H9 (cell line): ENCODE results near the gene OR6S1. TPM values are rescaled to one million over a fixed set of nuclear protein-coding genes. Genes with fewer than 3 reads are reported as not detected.

ENCODE experiments used
- DNase-seq: peaks from one replicate; pipeline ENCODE4 v3.0.0-alpha.2; 2017
- H2AFZ ChIP-seq: one replicate; pipeline ENCODE4 v1.6.1; 2013; ENCODE audit warnings: mild to moderate bottlenecking, low read length, control low read depth, moderate library complexity
- H2AK5ac ChIP-seq: 2 replicates; pipeline ENCODE4 v1.6.1; 2013; ENCODE audit warnings: low read length, control low read depth, mixed read lengths; ENCODE audit not compliant: insufficient read length
- H2BK120ac ChIP-seq: one replicate; pipeline ENCODE4 v1.6.1; 2013; ENCODE audit warnings: low read depth, mild to moderate bottlenecking, low read length, control low read depth, inconsistent platforms; ENCODE audit not compliant: poor library complexity, severe bottlenecking
- H2BK12ac ChIP-seq: 2 replicates; pipeline ENCODE4 v1.6.1; 2013; ENCODE audit warnings: low read length, control low read depth, mixed read lengths, low read depth; ENCODE audit not compliant: insufficient read length
- H2BK15ac ChIP-seq: 2 replicates; pipeline ENCODE4 v1.6.1; 2013; ENCODE audit warnings: low read depth, low read length, control low read depth
- H2BK20ac ChIP-seq: one replicate; pipeline ENCODE4 v1.6.1; 2013; ENCODE audit warnings: low read depth, mild to moderate bottlenecking, low read length, control low read depth, inconsistent platforms; ENCODE audit not compliant: poor library complexity, severe bottlenecking
- H2BK5ac ChIP-seq: 2 replicates; pipeline ENCODE4 v1.6.1; 2013; ENCODE audit warnings: low read length, control low read depth, mixed read lengths; ENCODE audit not compliant: insufficient read length
- H3K14ac ChIP-seq: 2 replicates; pipeline ENCODE4 v1.6.1; 2013; ENCODE audit warnings: low read length, control low read depth; ENCODE audit not compliant: insufficient read depth
- H3K18ac ChIP-seq: 2 replicates; pipeline ENCODE4 v1.6.1; 2013; ENCODE audit warnings: low read depth, mild to moderate bottlenecking, mixed read lengths, low read length, control low read depth; ENCODE audit not compliant: insufficient read length
- H3K23ac ChIP-seq: 2 replicates; pipeline ENCODE4 v1.6.1; 2013; ENCODE audit warnings: low read length, control low read depth, mixed read lengths, low read depth; ENCODE audit not compliant: insufficient read length
- H3K23me2 ChIP-seq: 2 replicates; pipeline ENCODE4 v1.6.1; 2013; ENCODE audit warnings: low read depth, mild to moderate bottlenecking, mixed read lengths, low read length, control low read depth; ENCODE audit not compliant: insufficient read length, poor library complexity, severe bottlenecking
- H3K27ac ChIP-seq: 2 replicates; pipeline ENCODE4 v1.5.1; 2013; ENCODE audit warnings: low read length, control low read depth, mixed read lengths, low read depth; ENCODE audit not compliant: insufficient read length
- H3K27me3 ChIP-seq: 2 replicates; pipeline ENCODE4 v1.6.1; 2013; ENCODE audit warnings: low read length, control low read depth, inconsistent platforms; ENCODE audit not compliant: insufficient read depth
- H3K4ac ChIP-seq: 2 replicates; pipeline ENCODE4 v1.6.1; 2013; ENCODE audit warnings: low read depth, mild to moderate bottlenecking, control low read depth, inconsistent platforms, low read length, moderate library complexity
- H3K4me1 ChIP-seq: 2 replicates; pipeline ENCODE4 v1.6.1; 2013; ENCODE audit warnings: low read length, control low read depth, inconsistent platforms; ENCODE audit not compliant: insufficient read depth
- H3K4me2 ChIP-seq: 2 replicates; pipeline ENCODE4 v1.6.1; 2013; ENCODE audit warnings: low read length, control low read depth, mixed read lengths; ENCODE audit not compliant: insufficient read length, insufficient read depth
- H3K56ac ChIP-seq: 2 replicates; pipeline ENCODE4 v1.6.1; 2013; ENCODE audit warnings: low read depth, mild to moderate bottlenecking, mixed read lengths, low read length, control low read depth; ENCODE audit not compliant: insufficient read length
- H3K79me1 ChIP-seq: 2 replicates; pipeline ENCODE4 v1.6.1; 2013; ENCODE audit warnings: low read depth, mild to moderate bottlenecking, moderate library complexity, low read length, control low read depth, inconsistent platforms; ENCODE audit not compliant: insufficient read depth, poor library complexity, severe bottlenecking
- H3K79me2 ChIP-seq: 2 replicates; pipeline ENCODE4 v1.6.1; 2013; ENCODE audit warnings: low read length, control low read depth, inconsistent platforms; ENCODE audit not compliant: insufficient read depth
- H3K9ac ChIP-seq: 2 replicates; pipeline ENCODE4 v1.6.1; 2013; ENCODE audit warnings: low read length, control low read depth, mixed read lengths; ENCODE audit not compliant: insufficient read length; ENCODE audit errors: extremely low read depth
- H3K9me3 ChIP-seq: one replicate; pipeline ENCODE4 v1.6.1; 2013; ENCODE audit warnings: low read depth, low read length, inconsistent platforms; ENCODE audit not compliant: control insufficient read depth
- H3T11ph ChIP-seq: one replicate; pipeline ENCODE4 v1.6.1; 2013; ENCODE audit warnings: mild to moderate bottlenecking, low read length, control low read depth, inconsistent platforms
- H4K20me1 ChIP-seq: one replicate; pipeline ENCODE4 v1.6.1; 2013; ENCODE audit not compliant: control insufficient read depth, insufficient read length, insufficient read depth
- H4K5ac ChIP-seq: 2 replicates; pipeline ENCODE4 v1.6.1; 2013; ENCODE audit warnings: low read depth, mild to moderate bottlenecking, mixed read lengths, low read length, control low read depth; ENCODE audit not compliant: insufficient read length
- H4K8ac ChIP-seq: replicated peaks from 2 replicates; pipeline ENCODE4 v1.6.1; 2013; ENCODE audit warnings: low read length, control low read depth, mixed read lengths, low read depth; ENCODE audit not compliant: insufficient read length
- H4K91ac ChIP-seq: 2 replicates; pipeline ENCODE4 v1.6.1; 2013; ENCODE audit warnings: low read depth, mild to moderate bottlenecking, moderate library complexity, mixed read lengths, low read length, control low read depth; ENCODE audit not compliant: insufficient read length
- H3K27ac Mint-ChIP-seq, 3 experiments: 2 replicates in 2 of 3; 3 replicates in 1 of 3; pipeline ENCODE4 v1.8.0; 2020 to 2021; ENCODE audit warnings: mixed read lengths in 3 of 3, mild to moderate bottlenecking in 1 of 3, moderate library complexity in 1 of 3
- H3K27me3 Mint-ChIP-seq: 2 replicates; pipeline ENCODE4 v1.8.0; 2021; ENCODE audit warnings: low read depth, mild to moderate bottlenecking, moderate library complexity, mixed read lengths
- H3K36me3 Mint-ChIP-seq, 3 experiments: 2 replicates in 2 of 3; 3 replicates in 1 of 3; pipeline ENCODE4 v1.8.0; 2020 to 2021; ENCODE audit warnings: low read depth in 3 of 3, mixed read lengths in 3 of 3; ENCODE audit not compliant: insufficient read depth in 1 of 3
- H3K4me1 Mint-ChIP-seq, 2 experiments: 2 replicates each; pipeline ENCODE4 v1.8.0; 2020; ENCODE audit warnings: mixed read lengths in 2 of 2
- H3K4me3 Mint-ChIP-seq, 2 experiments: 2 replicates in 1 of 2; 3 replicates in 1 of 2; pipeline ENCODE4 v1.8.0; 2020 to 2021; ENCODE audit warnings: mild to moderate bottlenecking in 2 of 2, mixed read lengths in 2 of 2, moderate library complexity in 1 of 2
- H3K9me3 Mint-ChIP-seq, 2 experiments: 2 replicates in 1 of 2; 3 replicates in 1 of 2; pipeline ENCODE4 v1.8.0; 2020; ENCODE audit warnings: mild to moderate bottlenecking in 2 of 2, mixed read lengths in 2 of 2, moderate library complexity in 1 of 2
- CTCF ChIP-seq: fragments of 200-600 bp; sonication (generic); conservative IDR thresholded peaks from 3 replicates; pipeline ENCODE4 v1.8.0; 2021; ENCODE audit warnings: antibody characterized with exemption, mild to moderate bottlenecking
- WGBS: extraction: QIAGEN DNeasy Blood & Tissue Kit; methylation state at CpG from one replicate; pipeline ENCODE4 v1.1.7; 2013; ENCODE audit warnings: missing lambda C conversion rate, low lambda C conversion rate, mixed read lengths; ENCODE audit not compliant: insufficient read length; ENCODE audit errors: extremely low coverage; 5-methylcytosine and 5-hydroxymethylcytosine counted together
- total RNA-seq: library from RNA; stranded (reverse); gene quantifications from 2 replicates; pipeline ENCODE4 v1.2.1, GENCODE V29; 2021

OR6S1 gene
- total RNA-seq, 1 experiment from 2014 or later = not detected

GRCh38 chr14:20608383-20609110 lies 32.9 kb downstream of the OR6S1 start:
- Histone ChIP-seq H2AFZ (no peak overlapping the region), H2BK12ac (no peak overlapping the region), H2AK5ac (no peak overlapping the region), H3T11ph (no peak overlapping the region), H3K23me2 (peaks cover 5% of the 10 kb centered on the region), H3K79me1 (no peaks in the 10 kb centered on the region), H3K9ac (no peak overlapping the region), H3K79me2 (no peaks in the 10 kb centered on the region), H2BK120ac (no peak overlapping the region), H3K27ac (no peak overlapping the region), H3K56ac (no peak overlapping the region), H4K8ac (no peak overlapping the region), H2BK5ac (no peak overlapping the region), H3K4me1 (no peaks in the 10 kb centered on the region; the same call in 1 of the 2 replicates), H3K23ac (no peak overlapping the region), H3K4ac (no peak overlapping the region), H3K27me3 (no peaks in the 10 kb centered on the region), H3K9me3 (no peaks in the 10 kb centered on the region), H2BK15ac (no peak overlapping the region), H4K20me1 (no peaks in the 10 kb centered on the region), H4K91ac (no peak overlapping the region), H3K18ac (no peak overlapping the region), H3K14ac (no peak overlapping the region), H3K4me2 (no peak overlapping the region), H4K5ac (no peak overlapping the region), H2BK20ac (no peak overlapping the region)
- peaks cover 8 to 9% of the 10 kb centered on the region in 2 experiments for H3K4me1 Mint-ChIP-seq
- no peak for TF ChIP-seq CTCF
- peak overlapping the region in 1 of 2 experiments; percentile 51; a peak in 2 of 5 replicates for H3K4me3 Mint-ChIP-seq
- WGBS = no CpG with 5 or more reads among the region's 7 CpGs
- H3K36me3 Mint-ChIP-seq = no peaks in the 10 kb centered on the region
- H3K9me3 Mint-ChIP-seq = no peaks in the 10 kb centered on the region; a peak in 1 of 5 replicates
- H3K27ac Mint-ChIP-seq = no peak overlapping the region
- no peaks in the 10 kb centered on the region for H3K27me3 Mint-ChIP-seq
- DNase-seq = no peak
